ENCODE data around the gene TSGA10.
A peak's percentile ranks its signal among the peaks of the same experiment; 100 is the strongest.
"Not testable (repeated sequence)": the region's sequence is repeated elsewhere in the genome, so short reads cannot be mapped to it uniquely, and the experiment has no call there.

TSGA10 gene

GRCh38 chr2:99152199-99152895, 2.4 kb downstream of the TSGA10 start:
- no peak for DNase-seq (ENCODE audit: low read depth)

GRCh38 chr2:99150706-99151105, 4.0 kb downstream of the TSGA10 start:
- DNase-seq (ENCODE audit: low read depth), result no peak

- DNase-seq (ENCODE audit: low read depth), result peak; percentile 92
Observed at GRCh38 chr2:99141110-99142108, 13.3 kb downstream of the TSGA10 start, which contains the start of gene C2orf15. Gene C2orf15, plus strand, starts transcription at chr2:99141707. Its CDS starts 8,852 bp downstream, at chr2:99150559.

- no peak for DNase-seq (ENCODE audit: low read depth)
Observed at GRCh38 chr2:99140860-99141109, 14.0 kb downstream of the TSGA10 start.

- DNase-seq (ENCODE audit: low read depth), result no peak
Observed at GRCh38 chr2:99140056-99140859, 14.5 kb downstream of the TSGA10 start.

- DNase-seq (ENCODE audit: low read depth), result no peak
Observed at GRCh38 chr2:99139003-99139402, 15.7 kb downstream of the TSGA10 start.

- not testable (repeated sequence) for DNase-seq (ENCODE audit: low read depth)
Observed at GRCh38 chr2:99135044-99135556, 19.6 kb downstream of the TSGA10 start.

GRCh38 chr2:99127981-99128380, 26.8 kb downstream of the TSGA10 start:
- no peak for DNase-seq (ENCODE audit: low read depth)

- DNase-seq (ENCODE audit: low read depth), result no peak
Observed at GRCh38 chr2:99112617-99113016, 42.1 kb downstream of the TSGA10 start.

- DNase-seq (ENCODE audit: low read depth), result no peak
Observed at GRCh38 chr2:99111945-99112344, 42.8 kb downstream of the TSGA10 start.

GRCh38 chr2:99111236-99111635, 43.5 kb downstream of the TSGA10 start:
- no peak for DNase-seq (ENCODE audit: low read depth)

GRCh38 chr2:99106913-99107312, 47.8 kb downstream of the TSGA10 start:
- no peak for DNase-seq (ENCODE audit: low read depth)

- no peak for DNase-seq (ENCODE audit: low read depth)
Observed at GRCh38 chr2:99104006-99104405, 50.7 kb downstream of the TSGA10 start.

GRCh38 chr2:99101697-99102096, 53.0 kb downstream of the TSGA10 start:
- no peak for DNase-seq (ENCODE audit: low read depth)

GRCh38 chr2:99096728-99097127, 58.0 kb downstream of the TSGA10 start:
- DNase-seq (ENCODE audit: low read depth), result no peak

GRCh38 chr2:99088017-99088416, 66.7 kb downstream of the TSGA10 start:
- no peak for DNase-seq (ENCODE audit: low read depth)

GRCh38 chr2:99086385-99086784, 68.4 kb downstream of the TSGA10 start:
- DNase-seq (ENCODE audit: low read depth), result no peak

- no peak for DNase-seq (ENCODE audit: low read depth)
Observed at GRCh38 chr2:99085421-99085820, 69.3 kb downstream of the TSGA10 start.

- no peak for DNase-seq (ENCODE audit: low read depth)
Observed at GRCh38 chr2:99084256-99084655, 70.5 kb downstream of the TSGA10 start.

- DNase-seq (ENCODE audit: low read depth), result no peak
Observed at GRCh38 chr2:99081891-99082290, 72.9 kb downstream of the TSGA10 start.

- no peak for DNase-seq (ENCODE audit: low read depth)
Observed at GRCh38 chr2:99079226-99079625, 75.5 kb downstream of the TSGA10 start.

GRCh38 chr2:99072551-99072950, 82.2 kb downstream of the TSGA10 start:
- no peak for DNase-seq (ENCODE audit: low read depth)
